Testis (tissue), 3 donors: Measurements from ENCODE around the gene ADK. TPM values are rescaled to one million over a fixed set of nuclear protein-coding genes. Genes with fewer than 3 reads are reported as not detected.

Source experiments
- DNase-seq: peaks from one replicate; pipeline ENCODE4 v3.0.0-alpha.2; 2019
- H3K27ac ChIP-seq, 2 donors: fragments of 200-600 bp; sonication (generic); one replicate each; pipeline ENCODE4 v1.5.1; 2019
- H3K27me3 ChIP-seq: fragments of 200-600 bp; sonication (generic); one replicate; pipeline ENCODE4 v1.5.1; 2019
- H3K36me3 ChIP-seq: fragments of 200-600 bp; sonication (generic); one replicate; pipeline ENCODE4 v1.5.1; 2017; ENCODE audit warnings: low read depth; ENCODE audit errors: missing control alignments
- H3K4me1 ChIP-seq: fragments of 200-600 bp; sonication (generic); one replicate; pipeline ENCODE4 v1.5.1; 2019
- H3K4me3 ChIP-seq, 2 donors: fragments of 200-600 bp; sonication (generic); one replicate each; pipeline ENCODE4 v1.5.1; 2017 to 2019
- H3K9me3 ChIP-seq: fragments of 200-600 bp; sonication (generic); one replicate; pipeline ENCODE4 v1.5.1; 2017
- POLR2A ChIP-seq: fragments of 450-650 bp; IDR thresholded peaks from one replicate; pipeline ENCODE4 v1.6.1; 2017; ENCODE audit warnings: antibody characterized with exemption, mild to moderate bottlenecking, moderate library complexity
- WGBS, 2 donors: methylation state at CpG; one replicate each; pipeline ENCODE4 v1.1.5; 2018; 5-methylcytosine and 5-hydroxymethylcytosine counted together
- intact Hi-C: fragments of 100-400 bp; cut with DNase I; formaldehyde crosslinking; loops from one replicate; pipeline ENCODE4 v1.15.1; 2023; ENCODE audit warnings: low total_unique reads
- polyA plus RNA-seq: library from polyadenylated mRNA; stranded (reverse); fragments of 350-450 nt; fragmentation: Illumina TruSeq; extraction: RNeasy Lipid Tissue Mini Kit (QIAGEN cat#74804); gene quantifications from one replicate; pipeline ENCODE4 v1.2.3, GENCODE V29; 2014; ENCODE audit warnings: low read depth, low replicate concordance; ENCODE audit not compliant: insufficient read depth
- total RNA-seq, 2 donors: library from RNA; depleted of rRNA; stranded (reverse); fragments of >200 nt; gene quantifications; one replicate each; pipeline ENCODE4 v1.2.3, GENCODE V29; 2016
- TF ChIP-seq, protein P1 (sequence below), 3 experiments: fragments of 450-650 bp in 2 of 3; fragments of 200-600 bp in 1 of 3; sonication (generic) in 1 of 3; IDR thresholded peaks; one replicate each; pipeline ENCODE4 v1.5.1; 2016 to 2019; ENCODE audit warnings: antibody characterized with exemption in 3 of 3, mild to moderate bottlenecking in 2 of 3, moderate library complexity in 1 of 3

ADK gene
- total and polyA plus RNA-seq, 3 donors from 2014 or later, result 23.3 to 61.8 (median 55.3) TPM

DNA sequence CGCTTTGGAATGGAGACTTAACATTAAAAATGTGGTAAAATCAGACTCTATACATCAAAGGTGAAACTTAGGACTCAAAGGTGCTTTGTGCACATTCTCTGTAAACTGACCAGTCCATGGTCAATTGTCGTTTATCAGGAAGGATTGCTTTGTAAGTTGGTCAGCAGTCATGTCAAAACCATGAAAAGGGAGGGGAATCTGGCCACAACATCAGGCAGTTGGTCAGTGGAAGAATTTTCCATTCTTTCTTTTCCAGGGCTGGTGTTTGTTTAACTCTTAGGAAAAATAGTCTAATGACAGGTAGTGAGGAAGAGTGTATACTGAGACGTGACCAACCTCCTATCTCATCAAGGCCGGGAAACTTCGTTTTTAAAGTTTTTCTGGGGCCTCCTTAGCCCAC, 226.5 kb downstream of the ADK start:
- TF ChIP-seq, protein P1, sequence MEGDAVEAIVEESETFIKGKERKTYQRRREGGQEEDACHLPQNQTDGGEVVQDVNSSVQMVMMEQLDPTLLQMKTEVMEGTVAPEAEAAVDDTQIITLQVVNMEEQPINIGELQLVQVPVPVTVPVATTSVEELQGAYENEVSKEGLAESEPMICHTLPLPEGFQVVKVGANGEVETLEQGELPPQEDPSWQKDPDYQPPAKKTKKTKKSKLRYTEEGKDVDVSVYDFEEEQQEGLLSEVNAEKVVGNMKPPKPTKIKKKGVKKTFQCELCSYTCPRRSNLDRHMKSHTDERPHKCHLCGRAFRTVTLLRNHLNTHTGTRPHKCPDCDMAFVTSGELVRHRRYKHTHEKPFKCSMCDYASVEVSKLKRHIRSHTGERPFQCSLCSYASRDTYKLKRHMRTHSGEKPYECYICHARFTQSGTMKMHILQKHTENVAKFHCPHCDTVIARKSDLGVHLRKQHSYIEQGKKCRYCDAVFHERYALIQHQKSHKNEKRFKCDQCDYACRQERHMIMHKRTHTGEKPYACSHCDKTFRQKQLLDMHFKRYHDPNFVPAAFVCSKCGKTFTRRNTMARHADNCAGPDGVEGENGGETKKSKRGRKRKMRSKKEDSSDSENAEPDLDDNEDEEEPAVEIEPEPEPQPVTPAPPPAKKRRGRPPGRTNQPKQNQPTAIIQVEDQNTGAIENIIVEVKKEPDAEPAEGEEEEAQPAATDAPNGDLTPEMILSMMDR (IDR thresholded peaks at IDR 0.05), result no peak
- TF ChIP-seq POLR2A, result no peak
- Histone ChIP-seq H3K27ac (no peak overlapping the region), H3K36me3 (no peaks in the 10 kb centered on the region), H3K27me3 (no peaks in the 10 kb centered on the region), H3K4me3 (no peak overlapping the region), H3K9me3 (no peaks in the 10 kb centered on the region), H3K4me1 (no peaks in the 10 kb centered on the region)
- 93 to 94% methylated on average over 5 of the region's 5 CpGs for WGBS, 2 donors
- DNase-seq, result no peak
- intact Hi-C loops, result no loop called here

DNA sequence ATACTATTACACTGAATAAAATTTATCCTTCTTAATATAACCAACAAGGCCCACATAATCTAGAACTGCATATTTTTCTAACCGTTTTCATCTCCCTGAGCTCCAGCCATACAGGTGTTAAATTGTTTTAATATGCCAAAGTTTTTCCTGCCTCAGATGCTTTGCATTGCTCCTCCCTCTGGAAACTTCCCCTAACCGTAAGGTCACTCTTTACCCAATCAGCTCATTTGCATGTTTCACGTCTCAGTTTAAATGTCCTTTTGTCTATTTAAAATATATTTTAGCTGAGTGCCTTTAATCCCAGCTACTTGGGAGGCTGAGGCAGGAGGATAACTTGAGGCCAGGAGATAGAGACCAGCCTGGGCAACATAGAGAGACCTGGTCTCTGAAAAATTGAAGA, 228.5 kb downstream of the ADK start:
- Histone ChIP-seq H3K27me3 (no peaks in the 10 kb centered on the region), H3K36me3 (no peaks in the 10 kb centered on the region), H3K9me3 (no peaks in the 10 kb centered on the region), H3K4me3 (no peak overlapping the region), H3K27ac (no peak overlapping the region), H3K4me1 (no peaks in the 10 kb centered on the region)
- no peak for TF ChIP-seq POLR2A
- TF ChIP-seq, protein P1 (IDR thresholded peaks at IDR 0.05), result no peak
- 88 to 91% methylated on average over 3 of the region's 3 CpGs for WGBS, 2 donors
- DNase-seq, result no peak
- intact Hi-C loops, result no loop called here

DNA sequence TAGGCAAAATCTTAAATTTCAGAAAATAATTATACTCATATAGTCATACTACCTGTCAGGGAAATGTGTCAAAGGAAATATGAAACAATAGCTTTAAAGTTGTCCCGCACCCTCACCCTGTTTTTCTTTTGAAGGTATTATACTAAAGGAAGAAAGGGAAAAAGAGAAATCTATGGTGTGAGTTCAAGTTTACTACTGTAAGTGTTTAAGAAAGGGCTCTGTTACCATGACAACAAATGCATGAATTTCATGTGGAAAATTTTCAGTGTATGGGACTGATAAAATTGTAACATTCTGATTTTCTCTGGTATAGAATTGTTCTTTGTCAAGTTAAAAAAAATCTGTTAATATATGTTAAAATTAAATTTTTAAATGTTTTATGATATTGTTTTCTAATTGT, 229.8 kb downstream of the ADK start:
- no peak overlapping the region for H3K27ac ChIP-seq
- H3K9me3 ChIP-seq, result no peaks in the 10 kb centered on the region
- no peaks in the 10 kb centered on the region for H3K27me3 ChIP-seq
- TF ChIP-seq POLR2A, result no peak
- TF ChIP-seq, protein P1 (IDR thresholded peaks at IDR 0.05), result no peak
- DNase-seq, result no peak
- H3K4me1 ChIP-seq, result no peaks in the 10 kb centered on the region
- H3K36me3 ChIP-seq, result no peaks in the 10 kb centered on the region
- WGBS, 2 donors, result 87 to 100% methylated on average over 1 of the region's 1 CpG
- H3K4me3 ChIP-seq, result no peak overlapping the region
- intact Hi-C loops, result no loop called here

DNA sequence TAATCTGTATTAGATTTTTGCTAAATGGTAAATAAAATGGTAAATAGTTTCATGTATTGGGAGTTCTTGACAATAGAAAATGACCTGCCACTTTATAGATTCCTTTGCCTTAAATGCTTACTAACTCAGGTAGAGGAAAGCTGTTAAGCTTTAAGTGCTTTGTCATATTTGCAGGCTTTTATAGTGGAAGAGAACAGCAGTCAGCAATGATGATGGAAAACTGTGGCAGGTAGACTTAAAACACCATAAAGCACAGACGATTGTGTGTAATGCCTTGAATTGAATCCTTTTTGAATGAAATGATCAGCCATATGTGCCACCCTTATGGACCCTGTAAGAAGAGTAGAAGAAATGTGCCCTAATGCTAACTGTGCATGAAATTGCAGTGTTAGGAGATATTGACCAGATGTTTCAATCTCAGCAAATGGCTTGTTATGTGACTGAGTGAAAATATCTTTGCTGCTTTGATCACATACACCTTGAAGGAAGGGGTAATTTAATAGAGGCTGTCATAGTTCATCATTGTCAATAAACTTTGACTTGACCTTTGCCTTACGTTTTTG, 230.4 kb downstream of the ADK start:
- Histone ChIP-seq H3K27me3 (no peaks in the 10 kb centered on the region), H3K36me3 (no peaks in the 10 kb centered on the region), H3K4me3 (no peak overlapping the region), H3K9me3 (no peaks in the 10 kb centered on the region), H3K27ac (no peak overlapping the region), H3K4me1 (no peaks in the 10 kb centered on the region)
- no peak for TF ChIP-seq POLR2A
- TF ChIP-seq, protein P1 (IDR thresholded peaks at IDR 0.05), result no peak
- no peak for DNase-seq
- intact Hi-C loops, result no loop called here
- WGBS, 2 donors, result 84 to 92% methylated on average over 2 of the region's 2 CpGs

DNA sequence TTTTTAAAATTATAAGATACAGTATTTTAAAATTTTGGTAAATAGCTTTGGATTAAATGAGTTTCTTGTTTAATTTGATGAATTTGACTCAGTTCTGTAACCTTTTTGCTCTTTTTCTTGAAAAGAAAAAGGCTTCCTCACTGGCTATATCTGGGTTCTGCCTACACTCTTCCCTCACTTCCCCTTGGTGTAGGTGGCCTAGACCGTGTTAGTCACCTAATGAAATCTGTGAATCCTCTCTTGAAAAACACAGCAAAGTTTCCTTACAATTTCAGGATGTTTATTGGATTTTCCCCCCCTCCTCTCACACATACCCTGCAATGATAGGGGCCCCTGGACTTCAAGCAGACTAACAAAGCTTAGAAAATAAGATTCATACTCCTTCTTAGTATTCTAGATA, 231.6 kb downstream of the ADK start:
- TF ChIP-seq POLR2A, result no peak
- TF ChIP-seq, protein P1 (IDR thresholded peaks at IDR 0.05), result no peak
- Histone ChIP-seq H3K36me3 (no peaks in the 10 kb centered on the region), H3K4me1 (no peaks in the 10 kb centered on the region), H3K4me3 (no peak overlapping the region), H3K27me3 (no peaks in the 10 kb centered on the region), H3K27ac (no peak overlapping the region), H3K9me3 (no peaks in the 10 kb centered on the region)
- WGBS, 2 donors, result 88 to 89% methylated on average over 1 of the region's 1 CpG
- intact Hi-C loops, result no loop called here
- no peak for DNase-seq
